GM12878 (cell line): ENCODE results near the gene ARSA. TPM values are rescaled to one million over a fixed set of nuclear protein-coding genes. Genes with fewer than 3 reads are reported as not detected.
"Not testable (repeated sequence)": the region's sequence is repeated elsewhere in the genome, so short reads cannot be mapped to it uniquely, and the experiment has no call there.

Experiments
- ATAC-seq: fragments of 200-7000 bp; cut with Tn5 transposase; 3 replicates; pipeline ENCODE4 v1.9.1; 2020; ENCODE audit warnings: mild to moderate bottlenecking, moderate library complexity
- BruUV-seq: library from RNA; stranded (reverse); fragments of 400-500 nt; replicated peaks from 2 replicates; lab custom pipeline; 2021; lab: Mats Ljungman, UMichigan
- CTCF ChIA-PET: fragments of 300-600 bp; sonication (Branson Sonifier 250); formaldehyde crosslinking; extraction: SDS; loops from one replicate; lab custom pipeline; 2021; ENCODE audit warnings: inconsistent platforms; lab: Yijun Ruan, JAX
- POLR2A ChIA-PET: fragments of 350-600 bp; formaldehyde crosslinking; extraction: SDS; loops from one replicate; lab custom pipeline; 2021; ENCODE audit warnings: inconsistent platforms; lab: Charles Lee
- RAD21 ChIA-PET: fragments of 300-600 bp; sonication (Branson Sonifier 250); formaldehyde crosslinking; loops from one replicate; lab custom pipeline; 2023; ENCODE audit warnings: antibody characterized with exemption; ENCODE audit not compliant: unreplicated experiment; lab: Charles Lee
- SMC1A ChIA-PET: fragments of 300-600 bp; sonication (Branson Sonifier 250); formaldehyde crosslinking; loops from one replicate; lab custom pipeline; 2023; ENCODE audit not compliant: unreplicated experiment, uncharacterized antibody; lab: Charles Lee
- DNase-seq: peaks from one replicate; pipeline ENCODE4 v3.0.0-alpha.2; 2011; ENCODE audit warnings: low read depth, low spot score
- FAIRE-seq: peaks from 3 replicates; lab custom pipeline; 2011; peaks lifted over from hg19 to GRCh38; lab: Jason Lieb, UNC
- H2AFZ ChIP-seq: 2 replicates; pipeline ENCODE4 v1.6.0; 2011; ENCODE audit warnings: low read depth, low read length, control low read depth; ENCODE audit not compliant: control insufficient read depth
- H3K27ac ChIP-seq: 2 replicates; pipeline ENCODE4 v1.5.1; 2011; ENCODE audit warnings: control low read depth; ENCODE audit not compliant: control insufficient read depth, insufficient read depth
- H3K27me3 ChIP-seq, 2 experiments: replicated peaks in 1 of 2; 2 replicates each; pipeline versions ENCODE4 v1.6.0 to v1.6.1; 2011; ENCODE audit warnings: low read length in 1 of 2; ENCODE audit not compliant: control insufficient read depth in 2 of 2, insufficient read depth in 2 of 2
- H3K36me3 ChIP-seq, 2 experiments: 2 replicates each; pipeline ENCODE4 v1.5.1; 2011; ENCODE audit warnings: low read length in 1 of 2; ENCODE audit not compliant: control insufficient read depth in 2 of 2, insufficient read depth in 2 of 2
- H3K4me1 ChIP-seq: 2 replicates; pipeline ENCODE4 v1.6.1; 2011; ENCODE audit warnings: mild to moderate bottlenecking, low read length, moderate library complexity, mixed read lengths; ENCODE audit not compliant: control insufficient read depth, insufficient read depth
- H3K4me2 ChIP-seq: 2 replicates; pipeline ENCODE4 v1.6.0; 2011; ENCODE audit warnings: control low read depth; ENCODE audit not compliant: control insufficient read depth, insufficient read depth
- H3K4me3 ChIP-seq: fragments of 200-600 bp; sonication (generic); 2 replicates; pipeline ENCODE4 v1.5.1; 2016
- H3K79me2 ChIP-seq: 2 replicates; pipeline ENCODE4 v1.6.0; 2011; ENCODE audit warnings: low read length; ENCODE audit not compliant: control insufficient read depth, insufficient read depth
- H3K9ac ChIP-seq: 2 replicates; pipeline ENCODE4 v1.8.0; 2011; ENCODE audit warnings: low read length, control low read depth, mixed read lengths; ENCODE audit not compliant: control insufficient read depth, insufficient read depth
- H3K9me3 ChIP-seq: replicated peaks from 3 replicates; pipeline ENCODE4 v1.5.1; 2011; ENCODE audit warnings: mild to moderate bottlenecking, low read length; ENCODE audit not compliant: control insufficient read depth, insufficient read depth
- H4K20me1 ChIP-seq: 2 replicates; pipeline ENCODE4 v1.6.0; 2011; ENCODE audit not compliant: control insufficient read depth, insufficient read depth
- CBX5 ChIP-seq: sonication (generic); IDR thresholded peaks from 2 replicates; pipeline ENCODE4 v1.6.1; 2016; ENCODE audit warnings: low read depth, moderate library complexity, mild to moderate bottlenecking, inconsistent platforms
- WGBS: methylation state at CpG from one replicate; pipeline ENCODE4 v1.1.6; 2016; ENCODE audit warnings: low lambda C conversion rate; ENCODE audit not compliant: insufficient replicate concordance, insufficient coverage; ENCODE audit errors: missing lambda C conversion rate; 5-methylcytosine and 5-hydroxymethylcytosine counted together
- in situ Hi-C: fragments of 300-500 bp; cut with MboI; formaldehyde crosslinking; loops from 9 replicates; pipeline ENCODE4 v1.14.3; 2018; ENCODE audit warnings: mixed read lengths
- intact Hi-C: fragments of 100-400 bp; cut with micrococcal nuclease; formaldehyde crosslinking; loops from one replicate; pipeline ENCODE4 v1.14.2; 2022; ENCODE audit not compliant: unreplicated experiment
- polyA plus RNA-seq, 11 experiments: library from polyadenylated mRNA; depleted of rRNA in 4 of 11; unstranded in 6 of 11; stranded (reverse) in 5 of 11; fragments of >200 nt; fragmentation: Nextera tagmentation in 4 of 11; fragmentation: Illumina TruSeq in 1 of 11; extraction: Ambion mirVana in 4 of 11; extraction: Trizol in 1 of 11; gene quantifications; 1 replicate in 1 of 11; 2 replicates in 10 of 11; pipeline versions ENCODE4 v1.2.1 to v1.2.3, GENCODE V29; 2011 to 2016; ENCODE audit warnings: inconsistent platforms in 2 of 11, missing spikeins in 2 of 11, low read depth in 1 of 11
- total RNA-seq, 4 experiments: library from RNA; depleted of rRNA in 3 of 4; stranded (reverse); fragments of >200 nt in 3 of 4; fragmentation: Illumina TruSeq in 1 of 4; extraction: Trizol in 1 of 4; gene quantifications; 2 replicates each; pipeline versions ENCODE4 v1.2.1 to v1.2.3, GENCODE V29; 2013 to 2021

Gene ARSA
- total and polyA plus RNA-seq, 10 of the 15 experiments (the other 5 are each of a cell fraction or from before 2014, with no cell fraction given) = 0.39 to 26.3 (median 9.8) TPM

GRCh38 chr22:50654664-50655063 is 26.7 kb upstream of the ARSA start:
- H3K9me3 ChIP-seq, DNase-seq, H3K4me2 ChIP-seq, H3K27me3 ChIP-seq, H3K4me1 ChIP-seq, H3K9ac ChIP-seq, RAD21 ChIA-PET, intact Hi-C loops, BruUV-seq, FAIRE-seq, ATAC-seq, H3K4me3 ChIP-seq, H3K79me2 ChIP-seq, H2AFZ ChIP-seq, in situ Hi-C loops, H3K27ac ChIP-seq, POLR2A ChIA-PET, H3K36me3 ChIP-seq, SMC1A ChIA-PET, H4K20me1 ChIP-seq: not testable (repeated sequence)
- WGBS = 16% methylated on average over 6 of the region's 6 CpGs
- CTCF ChIA-PET = interaction anchor here (1.6 kb wide), 1 partner anchor 33 kb away, joined by 3 read pairs; no protein-coding TSS in a partner anchor

DNA sequence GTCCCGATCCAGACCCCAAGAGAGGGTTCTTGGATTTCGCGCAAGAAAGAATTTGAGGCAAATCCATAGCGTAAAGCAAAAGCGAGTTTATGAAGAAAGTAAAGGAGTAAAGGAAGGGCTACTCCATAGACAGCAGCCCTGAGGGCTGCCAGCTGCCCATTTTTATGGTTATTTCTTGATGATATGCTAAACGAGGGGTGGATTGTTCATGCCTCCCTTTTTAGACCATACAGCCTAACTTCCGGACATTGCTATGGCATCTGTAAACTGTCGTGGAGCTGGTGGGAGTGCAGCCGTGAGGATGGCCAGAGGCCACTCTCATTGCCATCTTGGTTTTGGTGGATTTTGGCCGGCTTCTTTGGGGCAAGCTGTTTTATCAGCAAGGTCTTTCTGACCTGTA is 25.3 kb upstream of the ARSA start:
- BruUV-seq = no TSS peak
- Histone ChIP-seq H3K4me1 (no peaks in the 10 kb centered on the region), H3K4me3 (no peak overlapping the region), H3K9me3 (no peaks in the 10 kb centered on the region; the same call in 2 of the 3 replicates), H3K9ac (no peak overlapping the region)
- ChIA-PET RAD21 (no interaction called here), POLR2A (no interaction called here)
- no peak for ATAC-seq
- TF ChIP-seq CBX5 = no peak
- TF ChIP-seq, all 136 proteins: peak for 0
- no peaks in the 10 kb centered on the region for H4K20me1 ChIP-seq
- no peaks in the 10 kb centered on the region for H3K36me3 ChIP-seq
- WGBS = 55% methylated on average over 10 of the region's 10 CpGs
- FAIRE-seq = no peak
- peaks cover 0 to 3% of the 10 kb centered on the region in 2 experiments; a peak in 2 of 4 replicates for H3K27me3 ChIP-seq
- H3K4me2 ChIP-seq = no peak overlapping the region
- H2AFZ ChIP-seq = no peak overlapping the region
- SMC1A ChIA-PET = no interaction called here
- DNase-seq = no peak
- CTCF ChIA-PET = no interaction called here
- intact Hi-C loops = no loop called here
- H3K79me2 ChIP-seq = no peaks in the 10 kb centered on the region
- H3K27ac ChIP-seq = no peak overlapping the region
- in situ Hi-C loops = no loop called here

DNA sequence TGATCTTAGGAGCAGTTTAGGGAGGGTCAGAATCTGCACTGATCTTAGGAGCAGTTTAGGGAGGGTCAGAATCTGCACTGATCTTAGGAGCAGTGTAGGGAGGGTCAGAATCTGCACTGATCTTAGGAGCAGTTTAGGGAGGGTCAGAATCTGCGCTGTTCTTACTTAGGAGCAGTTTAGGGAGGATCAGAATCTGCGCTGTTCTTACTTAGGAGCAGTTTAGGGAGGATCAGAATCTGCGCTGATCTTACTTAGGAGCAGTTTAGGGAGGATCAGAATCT is 15.8 kb upstream of the ARSA start:
- H3K9ac ChIP-seq, DNase-seq, H3K27ac ChIP-seq, ATAC-seq, H3K4me2 ChIP-seq, H3K36me3 ChIP-seq, H3K79me2 ChIP-seq, H3K4me3 ChIP-seq, H2AFZ ChIP-seq, BruUV-seq, SMC1A ChIA-PET, H3K4me1 ChIP-seq, H4K20me1 ChIP-seq, POLR2A ChIA-PET, CTCF ChIA-PET, RAD21 ChIA-PET, in situ Hi-C loops, H3K9me3 ChIP-seq, intact Hi-C loops: not testable (repeated sequence)
- FAIRE-seq = peak; percentile 68
- peaks cover 3 to 15% of the 10 kb centered on the region in 2 experiments; a peak in 1 of 4 replicates for H3K27me3 ChIP-seq
- 11% methylated on average over 3 of the region's 3 CpGs for WGBS

- WGBS = 48% methylated on average over 13 of the region's 17 CpGs
- RAD21 ChIA-PET, H2AFZ ChIP-seq, H3K36me3 ChIP-seq, BruUV-seq, H3K4me1 ChIP-seq, H3K4me3 ChIP-seq, POLR2A ChIA-PET, ATAC-seq, H3K4me2 ChIP-seq, in situ Hi-C loops, H3K27ac ChIP-seq, CTCF ChIA-PET, H3K79me2 ChIP-seq, DNase-seq, H4K20me1 ChIP-seq, H3K9ac ChIP-seq, H3K9me3 ChIP-seq, FAIRE-seq, intact Hi-C loops, SMC1A ChIA-PET: not testable (repeated sequence)
- H3K27me3 ChIP-seq = peaks cover 3 to 15% of the 10 kb centered on the region in 2 experiments; a peak in 1 of 4 replicates
Observed at GRCh38 chr22:50643021-50643820, 15.3 kb upstream of the ARSA start.
